Measurements from ENCODE around the gene NR0B2. TPM values are rescaled to one million over a fixed set of nuclear protein-coding genes. Genes with fewer than 3 reads are reported as not detected.

NR0B2 gene
- total RNA-seq, 2 experiments from 2014 or later = not detected

- Histone ChIP-seq H3K4me1 (ENCODE audit: insufficient read depth, low read length, poor library complexity, severe bottlenecking) (peaks cover 16% of the 10 kb centered on the region), H3K79me2 (ENCODE audit: insufficient read depth, low read depth, low read length) (peaks cover 17% of the 10 kb centered on the region), H3K4me2 (ENCODE audit: low read length) (peak within 1 kb of the TSS; percentile 83), H3K4me3 (ENCODE audit: low read depth, low read length, poor library complexity, severe bottlenecking) (peak within 1 kb of the TSS; percentile 91), H3K9me3 (ENCODE audit: low read length) (no peaks in the 10 kb centered on the region), H3K9me2 (ENCODE audit: insufficient read depth, low read length) (no peaks in the 10 kb centered on the region), H3K36me3 (ENCODE audit: insufficient read depth, low read length) (peaks cover 14% of the 10 kb centered on the region; the same call in 1 of the 2 replicates), H4K20me1 (ENCODE audit: insufficient read depth, low read length) (no peaks in the 10 kb centered on the region), H2AFZ (ENCODE audit: low read length) (peak within 1 kb of the TSS; percentile 99), H3K27ac (ENCODE audit: low read depth, low read length, poor library complexity, severe bottlenecking) (peak within 1 kb of the TSS; percentile 43)
- peak; percentile 95 for DNase-seq (ENCODE audit: low spot score)
- ChIA-PET POLR2A (interaction anchor here (0.6 to 3.4 kb wide), 11 partner anchors 9 to 359 kb away, joined by 3 to 22 read pairs (median 3); partner anchors contain the start of genes GPN2 and NUDC), CTCF (ENCODE audit: unreplicated experiment) (interaction anchor here (1.0 to 1.2 kb wide), 2 partner anchors 10 to 144 kb away, joined by 3 to 4 read pairs; partner anchors contain the start of gene GPN2)
- TSS peak; percentile 83 for BruUV-seq (replicated peaks)
- TF ChIP-seq CTCF (conservative IDR thresholded peaks at IDR 0.05; ENCODE audit: low read length) (no peak), EZH2phosphoT487 (IDR thresholded peaks at IDR 0.05; ENCODE audit: borderline replicate concordance, low read depth, low read length) (no peak)
- intact Hi-C loops (cut with micrococcal nuclease; ENCODE audit: unreplicated experiment) = no loop called here
Measured at GRCh38 chr1:26900001-26900814, 13.6 kb downstream of the NR0B2 start, which contains the start of gene GPATCH3. TSS of gene GPATCH3 (minus strand) at chr1:26900467. CDS start at chr1:26900442, 25 bp downstream.

GRCh38 chr1:26897351-26897750 lies 16.4 kb downstream of the NR0B2 start:
- no peak overlapping the region for H3K4me2 ChIP-seq (ENCODE audit: low read length)
- H3K36me3 ChIP-seq (ENCODE audit: insufficient read depth, low read length) = peaks cover 41% of the 10 kb centered on the region
- peaks cover 16% of the 10 kb centered on the region for H3K4me1 ChIP-seq (ENCODE audit: insufficient read depth, low read length, poor library complexity, severe bottlenecking)
- H3K9me2 ChIP-seq (ENCODE audit: insufficient read depth, low read length) = no peaks in the 10 kb centered on the region
- POLR2A ChIA-PET = no interaction called here
- H2AFZ ChIP-seq (ENCODE audit: low read length) = no peak overlapping the region
- no peaks in the 10 kb centered on the region for H3K9me3 ChIP-seq (ENCODE audit: low read length)
- no peak for DNase-seq (ENCODE audit: low spot score)
- H4K20me1 ChIP-seq (ENCODE audit: insufficient read depth, low read length) = no peaks in the 10 kb centered on the region
- H3K79me2 ChIP-seq (ENCODE audit: insufficient read depth, low read depth, low read length) = peaks cover 17% of the 10 kb centered on the region
- H3K27ac ChIP-seq (ENCODE audit: low read depth, low read length, poor library complexity, severe bottlenecking) = no peak overlapping the region
- BruUV-seq (replicated peaks) = no TSS peak
- no peak overlapping the region for H3K4me3 ChIP-seq (ENCODE audit: low read depth, low read length, poor library complexity, severe bottlenecking)
- no peak for TF ChIP-seq CTCF (conservative IDR thresholded peaks at IDR 0.05; ENCODE audit: low read length)
- TF ChIP-seq EZH2phosphoT487 (IDR thresholded peaks at IDR 0.05; ENCODE audit: borderline replicate concordance, low read depth, low read length) = no peak
- intact Hi-C loops (cut with micrococcal nuclease; ENCODE audit: unreplicated experiment) = no loop called here
- CTCF ChIA-PET (ENCODE audit: unreplicated experiment) = interaction anchor here (0.6 kb wide), 1 partner anchor 15 kb away, joined by 4 read pairs; no protein-coding TSS in a partner anchor

- intact Hi-C loops (cut with micrococcal nuclease; ENCODE audit: unreplicated experiment) = no loop called here
- Histone ChIP-seq H3K4me1 (ENCODE audit: insufficient read depth, low read length, poor library complexity, severe bottlenecking) (peaks cover 14% of the 10 kb centered on the region), H3K36me3 (ENCODE audit: insufficient read depth, low read length) (peaks cover 51% of the 10 kb centered on the region), H2AFZ (ENCODE audit: low read length) (no peak overlapping the region), H3K4me2 (ENCODE audit: low read length) (no peak overlapping the region), H3K9me3 (ENCODE audit: low read length) (no peaks in the 10 kb centered on the region), H3K79me2 (ENCODE audit: insufficient read depth, low read depth, low read length) (peaks cover 15% of the 10 kb centered on the region), H3K9me2 (ENCODE audit: insufficient read depth, low read length) (no peaks in the 10 kb centered on the region), H3K27ac (ENCODE audit: low read depth, low read length, poor library complexity, severe bottlenecking) (no peak overlapping the region), H3K4me3 (ENCODE audit: low read depth, low read length, poor library complexity, severe bottlenecking) (no peak overlapping the region), H4K20me1 (ENCODE audit: insufficient read depth, low read length) (peaks cover 2% of the 10 kb centered on the region; the same call in 1 of the 2 replicates)
- no TSS peak for BruUV-seq (replicated peaks)
- no peak for DNase-seq (ENCODE audit: low spot score)
- CTCF ChIA-PET (ENCODE audit: unreplicated experiment) = no interaction called here
- no peak for TF ChIP-seq CTCF (conservative IDR thresholded peaks at IDR 0.05; ENCODE audit: low read length)
- no peak for TF ChIP-seq EZH2phosphoT487 (IDR thresholded peaks at IDR 0.05; ENCODE audit: borderline replicate concordance, low read depth, low read length)
- POLR2A ChIA-PET = interaction anchor here (0.7 kb wide), 1 partner anchor 10 kb away, joined by 4 read pairs; no protein-coding TSS in a partner anchor
Measured at GRCh38 chr1:26894263-26894662, 19.5 kb downstream of the NR0B2 start.

Measured in OCI-LY7 (cell line).